Tibial artery (tissue), 4 donors: ENCODE data around the gene SNPH.

Experiments
- DNase-seq, 2 donors: peaks; one replicate each; pipeline ENCODE4 v3.0.0-alpha.2; 2019
- H3K27ac ChIP-seq, 2 donors: fragments of 200-600 bp; sonication (generic) in 1 of 2; 1 replicate in 1 of 2; 2 replicates in 1 of 2; pipeline ENCODE4 v1.5.1; 2018 to 2019; ENCODE audit warnings: mild to moderate bottlenecking in 1 of 2
- H3K27me3 ChIP-seq, 2 donors: fragments of 200-600 bp; sonication (generic) in 1 of 2; one replicate each; pipeline versions ENCODE4 v1.5.1 to v1.6.0; 2016 to 2019
- H3K36me3 ChIP-seq, 3 donors: fragments of 200-600 bp; sonication (generic) in 2 of 3; one replicate each; pipeline ENCODE4 v1.5.1; 2016 to 2019; ENCODE audit warnings: mild to moderate bottlenecking in 2 of 3
- H3K4me1 ChIP-seq, 4 donors: fragments of 200-600 bp; sonication (generic) in 2 of 4; 1 replicate in 3 of 4; 2 replicates in 1 of 4; pipeline ENCODE4 v1.5.1; 2016 to 2019
- H3K4me3 ChIP-seq, 2 donors: fragments of 200-600 bp; sonication (generic) in 1 of 2; 1 replicate in 1 of 2; 2 replicates in 1 of 2; pipeline ENCODE4 v1.5.1; 2018 to 2019; ENCODE audit warnings: mild to moderate bottlenecking in 2 of 2
- H3K9me3 ChIP-seq, 3 donors: fragments of 200-600 bp; sonication (generic) in 1 of 3; one replicate each; pipeline ENCODE4 v1.5.1; 2016 to 2019
- intact Hi-C: fragments of 100-400 bp; cut with DNase I; formaldehyde crosslinking; loops from one replicate; pipeline ENCODE4 v1.15.0; 2023; ENCODE audit warnings: low total_unique reads
- TF ChIP-seq, protein P1 (sequence below), 2 experiments: fragments of 200-600 bp in 1 of 2; fragments of 450-650 bp in 1 of 2; IDR thresholded peaks; one replicate each; pipeline ENCODE4 v1.5.1; 2017 to 2019; ENCODE audit warnings: antibody characterized with exemption in 2 of 2, mild to moderate bottlenecking in 1 of 2, moderate library complexity in 1 of 2

SNPH gene

DNA sequence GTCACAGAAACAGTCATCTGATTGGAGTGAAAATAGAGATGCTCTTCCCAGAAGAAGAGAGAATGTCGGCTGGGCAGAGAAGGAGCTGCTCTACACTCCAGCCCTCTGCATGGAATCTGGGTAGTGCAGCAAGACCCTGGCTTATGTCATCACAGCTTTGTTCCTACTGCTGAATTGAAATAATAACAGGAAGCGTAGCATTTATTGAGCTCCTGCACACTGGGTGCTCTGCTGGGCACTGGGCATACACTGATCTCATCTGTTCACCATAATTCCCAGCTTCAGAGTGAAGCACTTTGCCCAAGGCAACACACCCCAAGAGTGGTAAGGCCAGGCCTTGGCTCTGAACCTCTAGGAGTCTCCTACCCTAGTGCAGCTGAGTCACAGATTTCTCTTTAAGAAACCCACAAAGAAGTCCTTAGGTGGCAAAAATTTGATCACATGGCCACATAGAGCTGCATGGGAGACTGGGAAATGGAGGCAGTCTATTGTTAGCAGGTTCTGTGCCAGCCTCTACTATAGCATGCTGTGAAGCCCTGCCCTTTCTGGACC, 66.7 kb downstream of the SNPH start:
- TF ChIP-seq, protein P1, sequence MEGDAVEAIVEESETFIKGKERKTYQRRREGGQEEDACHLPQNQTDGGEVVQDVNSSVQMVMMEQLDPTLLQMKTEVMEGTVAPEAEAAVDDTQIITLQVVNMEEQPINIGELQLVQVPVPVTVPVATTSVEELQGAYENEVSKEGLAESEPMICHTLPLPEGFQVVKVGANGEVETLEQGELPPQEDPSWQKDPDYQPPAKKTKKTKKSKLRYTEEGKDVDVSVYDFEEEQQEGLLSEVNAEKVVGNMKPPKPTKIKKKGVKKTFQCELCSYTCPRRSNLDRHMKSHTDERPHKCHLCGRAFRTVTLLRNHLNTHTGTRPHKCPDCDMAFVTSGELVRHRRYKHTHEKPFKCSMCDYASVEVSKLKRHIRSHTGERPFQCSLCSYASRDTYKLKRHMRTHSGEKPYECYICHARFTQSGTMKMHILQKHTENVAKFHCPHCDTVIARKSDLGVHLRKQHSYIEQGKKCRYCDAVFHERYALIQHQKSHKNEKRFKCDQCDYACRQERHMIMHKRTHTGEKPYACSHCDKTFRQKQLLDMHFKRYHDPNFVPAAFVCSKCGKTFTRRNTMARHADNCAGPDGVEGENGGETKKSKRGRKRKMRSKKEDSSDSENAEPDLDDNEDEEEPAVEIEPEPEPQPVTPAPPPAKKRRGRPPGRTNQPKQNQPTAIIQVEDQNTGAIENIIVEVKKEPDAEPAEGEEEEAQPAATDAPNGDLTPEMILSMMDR (IDR thresholded peaks at IDR 0.05) = no peak
- peak in 1 of 2 donors; percentile 34 for DNase-seq
- H3K36me3 ChIP-seq = peaks cover 0 to 16% (median 7%) of the 10 kb centered on the region in 3 donors
- H3K4me1 ChIP-seq = peaks cover 0 to 23% (median 13%) of the 10 kb centered on the region in 4 donors
- intact Hi-C loops = no loop called here
- no peak overlapping the region for H3K4me3 ChIP-seq
- H3K27me3 ChIP-seq = no peaks in the 10 kb centered on the region
- H3K9me3 ChIP-seq = no peaks in the 10 kb centered on the region
- H3K27ac ChIP-seq = no peak overlapping the region

DNA sequence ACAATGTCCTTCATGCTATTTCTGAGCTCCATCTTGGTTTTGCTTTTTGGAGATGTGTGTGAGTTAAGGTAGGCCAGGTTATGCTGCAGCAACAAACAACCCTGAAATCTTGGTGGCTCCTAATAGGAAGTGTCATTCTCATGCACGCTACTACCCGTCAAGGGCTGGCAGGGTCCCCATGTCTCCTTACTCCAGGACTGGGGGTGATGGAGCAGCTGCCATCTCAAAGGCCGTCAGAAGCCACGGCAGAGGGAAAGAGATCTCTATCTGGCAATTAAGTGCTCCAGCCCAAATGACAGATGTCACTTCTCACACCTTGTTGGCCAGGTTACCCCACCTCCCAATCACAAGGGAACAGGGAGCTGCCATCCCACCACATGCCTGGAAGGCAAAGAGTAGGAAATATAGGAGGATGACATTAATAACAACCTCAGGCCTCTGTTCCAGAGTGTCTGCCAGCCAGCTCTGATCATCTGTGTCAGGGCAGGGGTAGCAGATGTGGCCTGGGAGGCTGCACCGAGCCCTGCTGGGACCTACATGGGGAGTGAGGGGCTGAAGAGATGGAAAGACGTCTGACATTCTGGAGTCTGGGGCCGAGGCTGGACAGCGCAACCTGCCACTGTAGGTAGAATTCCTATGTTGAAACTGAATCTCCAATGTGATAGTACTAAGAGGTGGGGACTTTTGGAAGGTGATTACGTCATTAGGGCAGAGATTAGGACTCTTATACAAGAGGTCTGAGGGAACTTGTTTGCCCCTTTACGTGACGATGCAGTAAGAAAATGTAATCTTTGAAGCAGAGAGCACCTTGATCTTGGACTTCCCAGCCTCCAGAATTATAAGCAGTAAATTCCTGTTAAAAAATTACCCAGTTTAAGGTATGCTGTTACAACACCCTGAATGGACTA, 67.6 kb downstream of the SNPH start:
- H3K27me3 ChIP-seq = no peaks in the 10 kb centered on the region
- no peak overlapping the region for H3K4me3 ChIP-seq
- H3K4me1 ChIP-seq = peaks cover 0 to 15% (median 9%) of the 10 kb centered on the region in 4 donors
- DNase-seq = peak in 1 of 2 donors; percentile 34
- TF ChIP-seq, protein P1 (IDR thresholded peaks at IDR 0.05) = no peak
- H3K27ac ChIP-seq = no peak overlapping the region
- no peaks in the 10 kb centered on the region for H3K9me3 ChIP-seq
- intact Hi-C loops = no loop called here
- peaks cover 0 to 16% (median 7%) of the 10 kb centered on the region in 3 donors for H3K36me3 ChIP-seq

DNA sequence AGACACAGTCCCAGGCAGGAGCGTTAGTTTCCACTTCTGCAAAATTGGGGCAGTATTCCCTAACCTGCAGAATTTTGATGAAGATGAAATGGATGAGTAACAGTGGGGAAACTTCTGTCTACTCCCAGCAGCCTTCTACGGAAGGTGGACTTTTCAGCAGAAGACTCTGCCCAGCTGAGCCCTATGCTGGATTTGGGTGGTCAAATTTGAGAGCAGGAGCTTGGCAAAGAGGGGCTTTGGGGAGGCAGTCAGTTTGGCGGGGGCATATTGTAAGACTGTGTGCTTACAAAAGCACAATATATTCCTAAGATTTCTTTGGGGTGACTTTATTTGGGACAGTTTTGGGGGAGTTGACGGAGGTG, 68.3 kb downstream of the SNPH start:
- Histone ChIP-seq H3K4me1 (peaks cover 0 to 15% (median 9%) of the 10 kb centered on the region in 4 donors), H3K9me3 (no peaks in the 10 kb centered on the region), H3K4me3 (no peak overlapping the region), H3K27ac (no peak overlapping the region), H3K36me3 (peaks cover 0 to 16% (median 7%) of the 10 kb centered on the region in 3 donors), H3K27me3 (no peaks in the 10 kb centered on the region)
- DNase-seq = no peak
- TF ChIP-seq, protein P1 (IDR thresholded peaks at IDR 0.05) = no peak
- intact Hi-C loops = no loop called here

DNA sequence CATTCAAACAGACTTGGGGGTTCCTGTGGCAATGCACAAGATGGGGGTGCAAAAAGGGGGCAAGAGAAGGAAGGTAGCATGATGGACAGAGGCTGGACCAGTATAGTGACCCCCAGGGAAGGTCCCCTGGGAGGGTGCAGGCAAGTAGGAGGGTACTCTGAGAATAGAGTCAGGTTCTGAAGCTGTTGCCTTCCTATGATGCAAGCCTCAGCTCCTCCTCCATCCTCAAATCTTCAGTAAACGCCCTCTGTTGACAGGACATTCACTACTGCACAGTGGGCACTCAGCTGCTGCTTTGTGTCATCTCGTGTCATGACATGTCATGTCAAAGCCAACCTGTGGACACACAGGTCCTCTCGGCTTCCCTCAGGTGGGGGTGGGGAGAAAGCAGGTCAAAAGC, 68.7 kb downstream of the SNPH start:
- peaks cover 0 to 16% (median 7%) of the 10 kb centered on the region in 3 donors for H3K36me3 ChIP-seq
- peaks cover 0 to 15% (median 9%) of the 10 kb centered on the region in 4 donors for H3K4me1 ChIP-seq
- no peak for DNase-seq
- H3K4me3 ChIP-seq = no peak overlapping the region
- no peak overlapping the region for H3K27ac ChIP-seq
- intact Hi-C loops = no loop called here
- no peaks in the 10 kb centered on the region for H3K27me3 ChIP-seq
- TF ChIP-seq, protein P1 (IDR thresholded peaks at IDR 0.05) = no peak
- no peaks in the 10 kb centered on the region for H3K9me3 ChIP-seq

DNA sequence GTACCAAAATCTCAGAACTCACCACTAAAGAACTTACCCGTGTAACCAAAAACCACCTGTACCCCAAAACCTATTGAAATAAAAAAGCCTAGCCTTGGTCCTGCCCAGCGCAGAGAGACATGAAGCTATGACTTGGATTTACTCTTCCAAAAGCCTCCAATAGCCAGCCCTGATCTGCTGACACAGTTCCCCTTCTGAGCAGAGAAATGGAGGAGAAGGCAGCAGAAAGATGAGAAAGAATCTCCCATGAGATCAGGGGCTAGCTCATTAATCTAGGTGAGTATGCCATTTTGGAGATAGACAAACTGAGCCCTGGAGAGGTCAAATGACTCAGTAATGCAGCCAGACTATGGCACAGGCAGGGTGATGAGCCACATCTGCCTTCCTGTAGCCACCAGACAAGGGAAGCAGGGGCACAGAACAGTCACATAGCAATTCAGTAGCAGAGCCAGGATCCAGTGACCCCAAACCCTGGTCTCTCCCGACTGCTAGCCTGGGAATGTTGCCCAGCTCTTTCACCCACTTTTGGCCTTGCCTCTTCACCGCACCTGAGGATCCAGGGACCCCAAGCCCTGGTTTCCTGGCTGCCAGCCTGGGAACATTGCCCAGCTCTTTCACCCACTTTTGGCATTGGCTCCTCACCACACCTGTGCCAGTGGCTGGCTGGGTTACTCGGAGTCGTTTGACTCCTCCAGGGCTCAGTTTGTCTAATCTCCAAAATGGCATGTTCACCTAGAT, 70.0 kb downstream of the SNPH start:
- no peaks in the 10 kb centered on the region for H3K9me3 ChIP-seq
- H3K27me3 ChIP-seq = no peaks in the 10 kb centered on the region
- H3K36me3 ChIP-seq = peaks cover 0 to 16% (median 7%) of the 10 kb centered on the region in 3 donors
- peak in 1 of 2 donors; percentile 52 for DNase-seq
- no peak overlapping the region for H3K27ac ChIP-seq
- H3K4me1 ChIP-seq = peaks cover 0 to 14% (median 6%) of the 10 kb centered on the region in 4 donors
- intact Hi-C loops = no loop called here
- TF ChIP-seq, protein P1 (IDR thresholded peaks at IDR 0.05) = no peak
- no peak overlapping the region for H3K4me3 ChIP-seq
